Measurements from ENCODE around the gene FOXO1. TPM values are rescaled to one million over a fixed set of nuclear protein-coding genes. Genes with fewer than 3 reads are reported as not detected.

FOXO1 gene
- total and polyA plus RNA-seq, 2 donors (not counting 1 experiment from before 2014, with no cell fraction given), result 1.9 to 2.5 TPM

GRCh38 chr13:40566811-40567210 is 99.6 kb downstream of the FOXO1 start:
- Histone ChIP-seq H3K9ac (ENCODE audit: insufficient read depth, low read length) (no peak overlapping the region), H3K36me3 (ENCODE audit: control insufficient read depth, insufficient read depth, low read length) (no peaks in the 10 kb centered on the region), H3K27me3 (ENCODE audit: control insufficient read depth, insufficient read depth, low read length) (no peaks in the 10 kb centered on the region), H4K20me1 (ENCODE audit: control insufficient read depth, extremely low read depth, insufficient read depth, low read length) (no peaks in the 10 kb centered on the region), H3K4me2 (ENCODE audit: extremely low read depth, insufficient read depth, low read length) (no peak overlapping the region), H3K9me3 (ENCODE audit: control insufficient read depth, insufficient read depth, low read depth, low read length) (no peaks in the 10 kb centered on the region), H2AFZ (ENCODE audit: low read length) (no peak overlapping the region), H3K4me3 (replicated peaks in 1 of 4; ENCODE audit: control extremely low read depth in 1 of 4, insufficient read depth in 1 of 4, low read depth in 3 of 4, low read length in 4 of 4) (no peak overlapping the region), H3K79me2 (ENCODE audit: control insufficient read depth, insufficient read depth, low read length) (no peaks in the 10 kb centered on the region), H3K27ac (ENCODE audit: insufficient read depth, low read length) (no peak overlapping the region), H3K4me1 (ENCODE audit: control insufficient read depth, extremely low read depth, insufficient read depth, low read length) (no peaks in the 10 kb centered on the region)
- TF ChIP-seq EZH2 (IDR thresholded peaks at IDR 0.05; ENCODE audit: low read length, missing control alignments) (no peak), CTCF (conservative IDR thresholded peaks at IDR 0.05 in 1 of 2, IDR thresholded peaks at IDR 0.05 in 1 of 2; ENCODE audit: low read depth in 1 of 2, low read length in 2 of 2) (no peak)
- no peak for DNase-seq (ENCODE audit: low read depth in 2 of 2)

- TF ChIP-seq CTCF (conservative IDR thresholded peaks at IDR 0.05 in 1 of 2, IDR thresholded peaks at IDR 0.05 in 1 of 2; ENCODE audit: low read depth in 1 of 2, low read length in 2 of 2), result no peak
- Histone ChIP-seq H2AFZ (ENCODE audit: low read length) (no peak overlapping the region), H3K4me3 (replicated peaks in 1 of 4; ENCODE audit: control extremely low read depth in 1 of 4, insufficient read depth in 1 of 4, low read depth in 3 of 4, low read length in 4 of 4) (no peak overlapping the region), H3K36me3 (ENCODE audit: control insufficient read depth, insufficient read depth, low read length) (no peaks in the 10 kb centered on the region), H3K9ac (ENCODE audit: insufficient read depth, low read length) (no peak overlapping the region), H3K79me2 (ENCODE audit: control insufficient read depth, insufficient read depth, low read length) (no peaks in the 10 kb centered on the region), H3K9me3 (ENCODE audit: control insufficient read depth, insufficient read depth, low read depth, low read length) (no peaks in the 10 kb centered on the region), H3K27me3 (ENCODE audit: control insufficient read depth, insufficient read depth, low read length) (no peaks in the 10 kb centered on the region), H3K27ac (ENCODE audit: insufficient read depth, low read length) (no peak overlapping the region), H4K20me1 (ENCODE audit: control insufficient read depth, extremely low read depth, insufficient read depth, low read length) (no peaks in the 10 kb centered on the region), H3K4me2 (ENCODE audit: extremely low read depth, insufficient read depth, low read length) (no peak overlapping the region), H3K4me1 (ENCODE audit: control insufficient read depth, extremely low read depth, insufficient read depth, low read length) (no peaks in the 10 kb centered on the region)
- DNase-seq (ENCODE audit: low read depth in 2 of 2), result no peak
These were observed 100.9 kb downstream of the FOXO1 start for GRCh38 chr13:40565282-40566148.

GRCh38 chr13:40564342-40565001 is 102.0 kb downstream of the FOXO1 start:
- Histone ChIP-seq H3K4me1 (ENCODE audit: control insufficient read depth, extremely low read depth, insufficient read depth, low read length) (no peaks in the 10 kb centered on the region), H3K4me3 (replicated peaks in 1 of 4; ENCODE audit: control extremely low read depth in 1 of 4, insufficient read depth in 1 of 4, low read depth in 3 of 4, low read length in 4 of 4) (no peak overlapping the region), H3K79me2 (ENCODE audit: control insufficient read depth, insufficient read depth, low read length) (no peaks in the 10 kb centered on the region), H3K36me3 (ENCODE audit: control insufficient read depth, insufficient read depth, low read length) (no peaks in the 10 kb centered on the region), H3K27ac (ENCODE audit: insufficient read depth, low read length) (no peak overlapping the region), H2AFZ (ENCODE audit: low read length) (no peak overlapping the region), H3K9ac (ENCODE audit: insufficient read depth, low read length) (no peak overlapping the region), H3K4me2 (ENCODE audit: extremely low read depth, insufficient read depth, low read length) (no peak overlapping the region), H4K20me1 (ENCODE audit: control insufficient read depth, extremely low read depth, insufficient read depth, low read length) (no peaks in the 10 kb centered on the region), H3K27me3 (ENCODE audit: control insufficient read depth, insufficient read depth, low read length) (no peaks in the 10 kb centered on the region), H3K9me3 (ENCODE audit: control insufficient read depth, insufficient read depth, low read depth, low read length) (no peaks in the 10 kb centered on the region)
- DNase-seq (ENCODE audit: low read depth in 2 of 2), result no peak
- no peak for TF ChIP-seq CTCF (conservative IDR thresholded peaks at IDR 0.05 in 1 of 2, IDR thresholded peaks at IDR 0.05 in 1 of 2; ENCODE audit: low read depth in 1 of 2, low read length in 2 of 2)
- no peak for TF ChIP-seq EZH2 (IDR thresholded peaks at IDR 0.05; ENCODE audit: low read length, missing control alignments)
